ENCODE results near the gene FAM222A. TPM values are rescaled to one million over a fixed set of nuclear protein-coding genes. Genes with fewer than 3 reads are reported as not detected.

Gene FAM222A
- total RNA-seq, 1 donor from 2014 or later: 6.2 TPM

DNA sequence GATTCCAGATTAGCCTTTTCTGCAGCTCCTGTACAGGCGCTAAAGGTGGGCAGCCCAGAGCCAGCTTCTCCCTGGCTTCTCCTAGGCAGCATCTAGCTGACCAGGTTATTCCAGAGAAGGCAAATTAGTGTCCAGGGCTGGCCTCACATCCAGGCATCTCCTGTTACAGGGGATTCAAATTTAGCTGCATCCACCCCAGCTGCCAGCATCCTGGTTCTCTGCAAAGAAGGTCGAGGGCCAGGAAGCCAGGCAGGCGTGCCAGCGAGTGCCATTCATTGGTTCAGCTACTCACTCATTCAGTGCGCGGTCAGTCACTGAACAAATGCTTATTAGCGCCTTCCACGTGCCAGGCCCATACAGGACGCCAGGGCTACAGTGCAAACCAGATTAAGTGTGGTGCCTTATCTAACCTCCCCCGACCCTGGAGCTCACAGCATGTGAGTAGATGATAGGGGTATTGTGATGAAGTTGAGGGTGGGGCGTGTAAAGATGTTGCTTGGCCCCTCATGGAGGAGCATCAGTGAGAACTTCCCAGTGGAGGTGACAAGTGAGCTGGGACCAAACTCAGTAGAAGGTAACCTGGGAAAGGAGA is 15.7 kb upstream of the FAM222A start:
- no peak for ATAC-seq
- TF ChIP-seq, protein P1, sequence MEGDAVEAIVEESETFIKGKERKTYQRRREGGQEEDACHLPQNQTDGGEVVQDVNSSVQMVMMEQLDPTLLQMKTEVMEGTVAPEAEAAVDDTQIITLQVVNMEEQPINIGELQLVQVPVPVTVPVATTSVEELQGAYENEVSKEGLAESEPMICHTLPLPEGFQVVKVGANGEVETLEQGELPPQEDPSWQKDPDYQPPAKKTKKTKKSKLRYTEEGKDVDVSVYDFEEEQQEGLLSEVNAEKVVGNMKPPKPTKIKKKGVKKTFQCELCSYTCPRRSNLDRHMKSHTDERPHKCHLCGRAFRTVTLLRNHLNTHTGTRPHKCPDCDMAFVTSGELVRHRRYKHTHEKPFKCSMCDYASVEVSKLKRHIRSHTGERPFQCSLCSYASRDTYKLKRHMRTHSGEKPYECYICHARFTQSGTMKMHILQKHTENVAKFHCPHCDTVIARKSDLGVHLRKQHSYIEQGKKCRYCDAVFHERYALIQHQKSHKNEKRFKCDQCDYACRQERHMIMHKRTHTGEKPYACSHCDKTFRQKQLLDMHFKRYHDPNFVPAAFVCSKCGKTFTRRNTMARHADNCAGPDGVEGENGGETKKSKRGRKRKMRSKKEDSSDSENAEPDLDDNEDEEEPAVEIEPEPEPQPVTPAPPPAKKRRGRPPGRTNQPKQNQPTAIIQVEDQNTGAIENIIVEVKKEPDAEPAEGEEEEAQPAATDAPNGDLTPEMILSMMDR (IDR thresholded peaks at IDR 0.05): no peak

DNA sequence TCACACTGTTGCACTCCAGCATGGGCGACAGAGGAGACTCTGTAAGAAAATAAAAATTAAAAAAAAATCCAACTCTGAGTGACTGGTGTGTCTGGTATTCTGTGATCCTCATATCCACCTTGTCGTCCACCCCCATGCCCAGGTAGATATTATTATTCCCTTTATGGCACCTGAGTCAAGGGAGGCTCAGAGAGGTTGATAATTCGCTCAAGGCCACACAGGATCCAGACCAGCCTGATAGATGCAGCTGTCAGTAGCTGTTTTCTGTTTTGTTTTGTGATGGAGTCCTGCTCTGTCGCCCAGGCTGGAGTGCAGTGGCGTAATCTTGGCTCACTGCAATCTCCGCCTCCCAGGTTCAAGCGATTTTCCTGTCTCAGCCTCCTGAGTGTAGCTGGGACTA is 14.8 kb upstream of the FAM222A start:
- intact Hi-C loops (cut with DNase I): no loop called here
- Histone ChIP-seq H3K4me3 (no peak overlapping the region), H3K27ac (no peak overlapping the region), H3K9me3 (no peaks in the 10 kb centered on the region), H3K27me3 (no peaks in the 10 kb centered on the region), H3K4me1 (no peaks in the 10 kb centered on the region), H3K36me3 (no peaks in the 10 kb centered on the region)
- ATAC-seq: no peak
- no peak for DNase-seq
- TF ChIP-seq, protein P1 (IDR thresholded peaks at IDR 0.05): no peak

More for the DNA sequence above, 15.7 kb upstream of the FAM222A start:
- H3K4me1 ChIP-seq: no peaks in the 10 kb centered on the region
- DNase-seq: no peak
- no peaks in the 10 kb centered on the region for H3K36me3 ChIP-seq
- no peaks in the 10 kb centered on the region for H3K27me3 ChIP-seq
- no peak overlapping the region for H3K27ac ChIP-seq
- no peak overlapping the region for H3K4me3 ChIP-seq
- H3K9me3 ChIP-seq: no peaks in the 10 kb centered on the region
- intact Hi-C loops (cut with DNase I): no loop called here

- no peaks in the 10 kb centered on the region for H3K9me3 ChIP-seq
- no peak overlapping the region for H3K4me3 ChIP-seq
- H3K27me3 ChIP-seq: peaks cover 7% of the 10 kb centered on the region
- ATAC-seq: no peak
- TF ChIP-seq, protein P1 (IDR thresholded peaks at IDR 0.05): no peak
- H3K27ac ChIP-seq: no peak overlapping the region
- no peak for DNase-seq
- H3K4me1 ChIP-seq: no peaks in the 10 kb centered on the region
- intact Hi-C loops (cut with DNase I): no loop called here
- H3K36me3 ChIP-seq: no peaks in the 10 kb centered on the region
These were observed 12.6 kb upstream of the FAM222A start for GRCh38 chr12:109701064-109701463.

- Histone ChIP-seq H3K4me1 (no peaks in the 10 kb centered on the region), H3K27me3 (peaks cover 20% of the 10 kb centered on the region), H3K36me3 (no peaks in the 10 kb centered on the region), H3K9me3 (no peaks in the 10 kb centered on the region), H3K27ac (no peak overlapping the region), H3K4me3 (no peak overlapping the region)
- intact Hi-C loops (cut with DNase I): no loop called here
- TF ChIP-seq, protein P1 (IDR thresholded peaks at IDR 0.05): no peak
- DNase-seq (no peak), ATAC-seq (no peak)
These were observed 11.3 kb upstream of the FAM222A start for GRCh38 chr12:109702111-109702841.

GRCh38 chr12:109703684-109704083 is 9.9 kb upstream of the FAM222A start:
- Histone ChIP-seq H3K36me3 (no peaks in the 10 kb centered on the region), H3K27me3 (peaks cover 27% of the 10 kb centered on the region), H3K27ac (no peak overlapping the region), H3K9me3 (no peaks in the 10 kb centered on the region), H3K4me1 (no peaks in the 10 kb centered on the region), H3K4me3 (no peak overlapping the region)
- ATAC-seq: peak; percentile 6
- DNase-seq: no peak
- intact Hi-C loops (cut with DNase I): no loop called here
- TF ChIP-seq, protein P1 (IDR thresholded peaks at IDR 0.05): no peak
